ENCODE measurements around the gene HHIPL1. TPM values are rescaled to one million over a fixed set of nuclear protein-coding genes. Genes with fewer than 3 reads are reported as not detected.
A peak's percentile ranks its signal among the peaks of the same experiment; 100 is the strongest.
"Not testable (repeated sequence)": the region's sequence is repeated elsewhere in the genome, so short reads cannot be mapped to it uniquely, and the experiment has no call there.

HHIPL1 gene
- total RNA-seq, 1 donor from 2014 or later: 4.2 TPM

DNA sequence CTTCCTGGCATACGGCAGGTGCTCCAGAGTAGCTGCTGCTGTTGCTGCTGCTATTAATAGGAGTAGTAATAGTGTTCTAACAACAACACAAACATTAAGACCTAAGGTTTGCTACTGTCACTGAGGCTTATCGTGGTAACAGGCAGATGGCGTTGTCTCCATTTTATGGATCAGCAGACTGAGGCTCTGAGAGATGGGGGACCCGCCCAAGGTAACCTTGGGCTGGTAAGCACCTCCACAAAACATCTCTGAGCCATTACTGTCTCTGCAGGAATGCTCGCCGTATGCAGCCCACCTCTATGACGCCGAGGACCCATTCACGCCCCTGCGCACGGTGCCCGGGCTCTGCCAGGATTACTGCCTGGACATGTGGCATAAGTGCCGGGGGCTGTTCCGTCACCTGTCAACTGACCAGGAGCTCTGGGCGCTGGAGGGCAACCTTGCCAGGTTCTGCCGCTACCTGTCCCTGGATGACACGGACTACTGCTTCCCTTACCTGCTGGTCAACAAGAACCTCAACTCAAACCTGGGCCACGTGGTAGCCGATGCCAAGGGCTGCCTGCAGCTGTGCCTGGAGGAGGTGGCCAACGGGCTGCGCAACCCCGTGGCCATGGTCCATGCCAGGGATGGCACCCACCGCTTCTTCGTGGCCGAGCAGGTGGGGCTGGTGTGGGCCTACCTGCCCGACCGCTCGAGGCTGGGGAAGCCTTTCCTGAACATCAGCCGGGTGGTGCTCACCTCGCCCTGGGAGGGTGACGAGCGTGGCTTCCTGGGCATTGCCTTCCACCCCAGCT lies 7.2 kb downstream of the HHIPL1 start:
- no peak for DNase-seq (ENCODE audit: low spot score)
- intact Hi-C loops (cut with DNase I): no loop called here
- no peak for ATAC-seq

GRCh38 chr14:99654235-99654985 lies 9.5 kb downstream of the HHIPL1 start:
- intact Hi-C loops (cut with DNase I): no loop called here
- DNase-seq (ENCODE audit: low spot score) (no peak), ATAC-seq (peak; percentile 83)

DNA sequence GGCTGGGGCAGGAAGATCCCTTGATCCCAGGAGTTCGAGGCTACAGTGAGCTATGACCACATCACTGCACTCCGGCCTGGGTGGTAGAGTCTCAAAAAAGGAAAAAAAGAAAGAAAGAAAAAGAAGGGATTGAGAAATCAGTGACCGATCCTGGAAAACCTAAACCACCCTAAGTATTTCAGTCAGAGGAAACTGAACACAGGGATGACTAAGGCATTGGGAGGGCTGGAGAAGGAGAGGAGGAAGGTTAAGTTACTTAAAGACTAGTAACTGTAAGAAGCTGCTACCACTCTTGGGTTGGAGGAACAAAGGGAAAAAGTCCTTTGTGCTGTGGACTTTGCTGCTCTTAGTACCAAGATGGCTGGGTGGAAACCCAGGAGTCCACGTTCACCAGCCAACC lies 10.6 kb downstream of the HHIPL1 start:
- no peak for ATAC-seq
- DNase-seq (ENCODE audit: low spot score): no peak
- intact Hi-C loops (cut with DNase I): no loop called here

- ATAC-seq (no peak), DNase-seq (ENCODE audit: low spot score) (no peak)
- intact Hi-C loops (cut with DNase I): no loop called here
These were observed 11.2 kb downstream of the HHIPL1 start for GRCh38 chr14:99656171-99656570.

DNA sequence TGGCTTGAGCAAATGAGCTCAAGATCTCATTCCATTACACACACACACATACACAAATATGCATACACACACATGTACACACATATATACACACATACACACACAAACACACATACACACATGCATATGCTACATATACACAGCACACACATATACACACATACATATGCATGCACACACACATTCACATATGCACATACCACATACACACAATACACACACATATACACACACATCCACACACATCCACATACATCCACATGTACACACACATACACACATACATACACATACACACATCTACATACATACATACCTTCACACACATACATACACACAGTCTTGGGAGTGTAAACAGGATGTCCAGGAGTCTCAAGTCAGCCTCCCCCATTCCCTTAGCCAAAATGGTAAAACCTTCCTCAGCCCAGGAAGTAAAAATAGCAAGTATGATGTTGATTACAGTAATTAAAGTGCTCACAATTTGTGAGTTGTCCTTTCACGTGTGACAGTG lies 12.8 kb downstream of the HHIPL1 start:
- no peak for DNase-seq (ENCODE audit: low spot score)
- intact Hi-C loops (cut with DNase I): no loop called here
- no peak for ATAC-seq

DNA sequence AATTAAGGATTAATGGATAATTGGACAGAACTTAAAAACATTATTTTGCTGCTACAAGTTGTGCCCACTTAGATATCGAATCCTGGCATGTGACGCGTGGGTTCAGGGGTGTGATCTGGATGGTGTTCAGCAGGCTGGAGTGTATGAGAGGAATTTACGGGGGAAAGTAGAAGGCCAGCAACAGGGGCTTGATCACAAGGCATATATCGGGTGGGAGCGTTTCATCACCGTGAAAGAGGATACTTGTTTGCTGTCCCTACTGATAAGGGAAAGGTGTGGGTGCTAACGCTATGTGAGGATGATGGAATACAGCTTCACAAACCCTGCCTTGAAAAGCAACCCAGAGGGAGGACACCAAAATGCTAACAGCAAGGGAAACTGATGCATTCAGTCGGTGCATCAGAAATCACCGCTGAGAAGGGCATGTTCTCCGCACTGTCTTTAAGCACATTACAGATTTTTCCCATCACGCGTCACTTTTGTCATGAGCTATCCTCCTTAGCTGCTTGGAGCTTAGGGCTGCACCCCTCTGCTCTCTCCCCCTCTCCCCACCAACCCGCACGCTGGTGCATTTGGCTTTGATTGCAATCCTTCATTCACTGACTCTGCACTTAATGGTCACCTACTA lies 13.4 kb downstream of the HHIPL1 start:
- intact Hi-C loops (cut with DNase I): no loop called here
- DNase-seq (ENCODE audit: low spot score): no peak
- ATAC-seq: no peak

DNA sequence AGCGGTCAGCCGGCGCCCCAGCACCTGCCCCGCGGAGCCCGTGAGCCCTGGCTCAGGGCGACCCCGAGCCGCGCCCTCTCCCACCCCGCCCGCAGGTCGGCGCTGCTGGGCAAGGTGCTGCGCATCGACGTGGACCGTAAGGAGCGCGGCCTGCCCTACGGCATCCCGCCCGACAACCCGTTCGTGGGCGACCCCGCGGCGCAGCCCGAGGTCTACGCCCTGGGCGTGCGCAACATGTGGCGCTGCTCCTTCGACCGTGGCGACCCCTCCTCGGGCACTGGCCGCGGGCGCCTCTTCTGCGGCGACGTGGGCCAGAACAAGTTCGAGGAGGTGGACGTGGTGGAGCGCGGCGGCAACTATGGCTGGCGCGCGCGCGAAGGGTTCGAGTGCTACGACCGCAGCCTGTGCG lies 14.4 kb downstream of the HHIPL1 start:
- ATAC-seq (no peak), DNase-seq (ENCODE audit: low spot score) (no peak)
- intact Hi-C loops (cut with DNase I): no loop called here

- intact Hi-C loops (cut with DNase I): no loop called here
- peak; percentile 14 for ATAC-seq
- no peak for DNase-seq (ENCODE audit: low spot score)
These were observed 15.2 kb downstream of the HHIPL1 start for GRCh38 chr14:99660006-99660566.

DNA sequence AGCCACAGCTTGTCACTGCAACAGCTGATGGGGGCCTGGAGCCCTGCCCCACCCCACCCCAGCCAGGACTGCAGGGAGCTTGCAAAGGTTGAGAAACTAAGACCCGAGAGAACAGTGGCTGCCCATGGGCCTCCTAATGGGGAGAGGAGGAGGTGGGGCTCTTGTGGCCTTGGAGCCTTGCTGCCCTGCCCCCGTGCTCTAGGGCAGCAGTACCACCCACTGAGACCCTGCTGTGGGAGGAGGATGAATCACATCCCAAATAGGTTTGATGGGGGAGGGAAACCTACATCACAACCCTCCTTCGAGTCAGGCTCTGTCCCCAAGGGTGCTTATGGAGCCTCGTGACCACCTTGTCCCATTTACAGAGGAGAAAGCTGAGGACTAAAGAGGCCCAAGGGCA lies 15.9 kb downstream of the HHIPL1 start:
- ATAC-seq: no peak
- no peak for DNase-seq (ENCODE audit: low spot score)
- intact Hi-C loops (cut with DNase I): no loop called here

GRCh38 chr14:99661206-99661605 lies 16.3 kb downstream of the HHIPL1 start:
- DNase-seq (ENCODE audit: low spot score); ATAC-seq; intact Hi-C loops (cut with DNase I): not testable (repeated sequence)

- DNase-seq (ENCODE audit: low spot score) (no peak), ATAC-seq (no peak)
- intact Hi-C loops (cut with DNase I): no loop called here
These were observed 17.9 kb downstream of the HHIPL1 start for GRCh38 chr14:99662846-99663245.

- DNase-seq (ENCODE audit: low spot score) (no peak), ATAC-seq (no peak)
- intact Hi-C loops (cut with DNase I): no loop called here
These were observed 18.6 kb downstream of the HHIPL1 start for GRCh38 chr14:99663386-99664057.

DNA sequence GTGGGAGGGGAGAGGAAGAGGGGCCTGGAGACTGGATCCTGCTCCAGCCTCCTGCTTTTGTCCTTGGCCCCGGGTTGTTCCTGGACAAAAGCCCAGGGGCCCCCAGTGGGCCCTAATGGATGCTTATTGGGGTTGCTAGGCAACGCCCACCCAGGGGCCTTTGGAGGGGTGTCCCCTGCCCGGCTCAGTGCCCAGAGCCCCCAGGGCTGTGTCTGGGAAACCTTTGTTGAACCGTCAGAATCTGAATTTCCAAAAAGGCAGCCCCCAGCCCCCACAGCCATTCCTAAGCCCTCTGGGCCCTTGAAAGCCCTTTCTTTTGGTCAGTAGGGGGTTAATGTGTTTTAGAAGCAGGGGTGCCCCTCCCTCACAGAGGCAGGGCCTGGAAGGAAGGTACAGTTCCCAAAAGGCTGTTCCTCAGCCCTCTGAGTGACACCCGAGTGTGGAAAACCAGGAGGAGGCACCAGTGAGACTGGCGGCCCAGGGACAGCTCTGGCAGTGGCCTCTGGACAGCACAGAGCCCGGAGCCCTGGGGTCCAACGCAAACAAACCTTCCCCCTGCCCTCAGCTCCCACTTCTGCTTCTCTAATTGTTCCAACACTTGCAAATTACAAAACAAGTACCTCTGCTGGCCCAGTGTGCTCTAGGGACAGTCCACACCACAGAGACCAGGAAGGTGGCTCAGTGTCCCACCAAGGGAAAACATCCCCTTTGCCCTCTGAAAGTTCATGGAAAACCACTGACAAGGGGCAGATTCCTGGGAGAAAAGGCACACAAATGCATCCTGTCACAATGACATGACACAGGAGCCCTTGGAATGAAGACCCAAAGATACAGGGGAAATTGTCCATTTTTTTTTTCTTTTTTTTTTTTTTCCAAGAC lies 19.4 kb downstream of the HHIPL1 start:
- DNase-seq (ENCODE audit: low spot score) (no peak), ATAC-seq (no peak)
- intact Hi-C loops (cut with DNase I): no loop called here

GRCh38 chr14:99664937-99665273 lies 20.0 kb downstream of the HHIPL1 start:
- ATAC-seq (no peak), DNase-seq (ENCODE audit: low spot score) (no peak)
- intact Hi-C loops (cut with DNase I): no loop called here

- no peak for ATAC-seq
- no peak for DNase-seq (ENCODE audit: low spot score)
- intact Hi-C loops (cut with DNase I): no loop called here
These were observed 21.6 kb downstream of the HHIPL1 start for GRCh38 chr14:99666533-99666932.

DNA sequence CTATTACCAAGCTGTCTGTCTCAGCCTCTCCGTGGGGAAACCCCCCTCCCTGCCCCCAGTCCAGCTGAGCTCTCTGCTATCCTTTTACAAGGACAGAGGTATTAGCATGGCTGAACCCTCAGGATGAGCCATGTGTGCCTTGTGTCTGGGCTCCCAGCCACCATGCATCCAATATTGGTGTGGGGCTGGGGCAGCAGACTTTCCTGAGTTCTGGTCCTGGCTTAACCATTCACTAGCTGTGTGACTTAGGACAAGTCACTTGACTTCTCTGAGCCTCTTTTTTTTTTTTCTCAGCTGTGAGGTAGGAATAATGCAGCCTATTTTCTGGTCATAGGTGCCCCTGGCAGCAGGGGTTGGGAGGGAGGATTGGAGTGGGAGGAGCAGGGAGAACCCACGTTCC lies 22.1 kb downstream of the HHIPL1 start:
- intact Hi-C loops (cut with DNase I): no loop called here
- no peak for DNase-seq (ENCODE audit: low spot score)
- ATAC-seq: no peak

- DNase-seq (ENCODE audit: low spot score): no peak
- no peak for ATAC-seq
- intact Hi-C loops (cut with DNase I): no loop called here
These were observed 22.9 kb downstream of the HHIPL1 start for GRCh38 chr14:99667821-99668220.

All from sciatic nerve (tissue), 2 donors.